ENCODE data around the gene TYMP. TPM values are rescaled to one million over a fixed set of nuclear protein-coding genes. Genes with fewer than 3 reads are reported as not detected.
"Not testable (repeated sequence)": the region's sequence is repeated elsewhere in the genome, so short reads cannot be mapped to it uniquely, and the experiment has no call there.

The TYMP gene
- total and polyA plus RNA-seq, 2 of the 4 experiments (the other 2 are of a cell fraction), result 0.18 to 0.74 TPM

DNA sequence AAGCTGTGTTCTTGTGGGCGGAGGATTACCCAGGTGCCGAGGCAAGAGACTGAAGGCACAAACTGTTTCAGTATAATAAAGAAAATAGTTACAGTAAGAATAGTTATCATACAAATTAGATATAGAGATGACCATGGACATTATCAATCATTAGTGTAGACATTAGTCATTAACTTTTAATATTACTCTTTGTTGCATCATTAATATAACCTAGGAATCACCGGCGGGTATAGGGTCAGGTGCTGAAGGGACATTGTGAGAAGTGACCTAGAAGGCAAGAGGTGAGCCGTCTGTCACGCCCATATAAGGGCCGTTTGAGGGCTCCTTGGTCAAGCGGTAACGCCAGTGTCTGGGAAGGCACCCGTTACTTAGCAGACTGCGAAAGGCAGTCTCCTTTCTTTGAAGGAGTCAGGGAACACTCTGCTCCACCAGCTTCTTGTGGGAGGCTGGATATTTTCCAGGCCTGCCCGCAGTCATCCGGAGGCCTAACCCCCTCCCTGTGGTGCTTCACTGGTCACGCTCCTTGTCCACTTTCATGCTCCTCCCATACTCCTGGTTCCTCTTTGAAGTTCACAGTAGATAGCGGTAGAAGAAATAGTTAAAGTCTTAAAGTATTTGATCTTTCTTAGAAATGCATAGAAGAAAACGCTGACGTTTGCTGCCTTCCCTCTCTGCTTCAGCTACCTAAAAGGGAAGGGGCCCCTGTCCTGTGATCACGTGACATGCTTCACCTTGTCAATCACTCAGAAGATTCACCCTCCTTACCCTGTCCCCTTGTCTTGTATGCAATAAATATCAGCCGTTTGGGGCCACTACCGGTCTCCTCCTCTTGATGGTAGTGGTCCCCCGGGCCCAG, 4.3 kb upstream of the TYMP start:
- H2BK15ac ChIP-seq (ENCODE audit: low read depth, low read length); H3K27me3 ChIP-seq (ENCODE audit: control insufficient read depth, insufficient read depth, low read length); H3K27ac ChIP-seq (ENCODE audit: insufficient read depth, low read length); H2AK5ac ChIP-seq (ENCODE audit: low read depth, low read length); H3K56ac ChIP-seq (ENCODE audit: extremely low read depth, insufficient read depth, low read length); H4K91ac ChIP-seq (ENCODE audit: insufficient read depth, low read depth, low read length); H3K18ac ChIP-seq (ENCODE audit: low read depth, low read length); DNase-seq; in situ Hi-C loops (cut with MboI; ENCODE audit: low sequenced_read_pairs); H2AFZ ChIP-seq (replicated peaks; ENCODE audit: low read length, poor library complexity); H4K8ac ChIP-seq (ENCODE audit: low read depth in 2 of 2, low read length in 2 of 2); H3K79me1 ChIP-seq (ENCODE audit: low read depth in 1 of 2, low read length in 2 of 2); H2BK5ac ChIP-seq (ENCODE audit: low read depth, low read length, poor library complexity, severe bottlenecking); H4K5ac ChIP-seq (ENCODE audit: low read depth, low read length); H3K9ac ChIP-seq (ENCODE audit: low read depth, low read length); H3K23ac ChIP-seq (ENCODE audit: low read depth, low read length); H3K9me1 ChIP-seq (ENCODE audit: insufficient read depth, low read length); ATAC-seq (ENCODE audit: low read depth); dilution Hi-C loops (cut with HindIII; ENCODE audit: low sequenced_read_pairs, unreplicated experiment); CTCF ChIA-PET; BruUV-seq (replicated peaks); H3K9me3 ChIP-seq (ENCODE audit: control insufficient read depth, insufficient read depth, low read length); intact Hi-C loops (cut with micrococcal nuclease); H3K14ac ChIP-seq (replicated peaks; ENCODE audit: low read depth, low read length); H4K20me1 ChIP-seq (ENCODE audit: insufficient read depth, low read length); H2BK120ac ChIP-seq (ENCODE audit: low read depth, low read length); H3K4me3 ChIP-seq (ENCODE audit: insufficient read depth, low read depth, low read length); H3K4ac ChIP-seq (ENCODE audit: low read depth, low read length); H3K4me2 ChIP-seq (ENCODE audit: low read depth, low read length); H2AK9ac ChIP-seq (replicated peaks; ENCODE audit: low read depth, low read length, poor library complexity); H3K36me3 ChIP-seq (ENCODE audit: control insufficient read depth, insufficient read depth, low read length); H2BK20ac ChIP-seq (ENCODE audit: low read depth, low read length): not testable (repeated sequence)
- H3K4me1 ChIP-seq (ENCODE audit: control insufficient read depth, insufficient read depth, low read length), result peaks cover 16% of the 10 kb centered on the region
- no CpG with 5 or more reads among the region's 21 CpGs for WGBS, 2 experiments (ENCODE audit: extremely low coverage in 2 of 2, insufficient read length in 1 of 2)
- POLR2A ChIA-PET (ENCODE audit: unreplicated experiment), result interaction anchor here (0.5 kb wide), 1 partner anchor 371 kb away, joined by 4 read pairs; no protein-coding TSS in a partner anchor
